HG03095 (cell line): ENCODE data around the gene STT3B.

Source experiments
- ATAC-seq: cut with Tn5 transposase; IDR thresholded peaks from one replicate; pipeline ENCODE4 v1.9.1; 2021; ENCODE audit warnings: moderate library complexity; ENCODE audit not compliant: unreplicated experiment

The STT3B gene

GRCh38 chr3:31636694-31637442 lies 104.1 kb downstream of the STT3B start:
- no peak for ATAC-seq

DNA sequence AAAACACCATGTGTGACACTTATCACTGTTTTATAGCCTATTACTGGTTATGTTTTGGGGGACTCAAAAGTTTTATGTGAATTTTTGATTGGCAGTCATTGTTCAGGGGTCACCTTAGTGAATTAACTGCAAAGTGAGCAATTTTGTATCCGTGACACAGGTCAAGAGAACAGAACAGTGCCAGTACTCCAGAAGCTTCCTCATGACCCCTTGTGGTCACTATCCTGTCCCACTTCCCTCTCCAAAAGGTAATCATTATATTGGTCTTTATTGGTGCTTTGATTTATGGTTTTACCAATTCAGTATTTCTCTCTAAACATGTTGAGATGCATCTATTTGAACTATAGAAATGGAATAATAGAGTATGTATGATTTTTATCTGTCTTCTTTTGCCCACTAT lies 107.1 kb downstream of the STT3B start:
- ATAC-seq = no peak

DNA sequence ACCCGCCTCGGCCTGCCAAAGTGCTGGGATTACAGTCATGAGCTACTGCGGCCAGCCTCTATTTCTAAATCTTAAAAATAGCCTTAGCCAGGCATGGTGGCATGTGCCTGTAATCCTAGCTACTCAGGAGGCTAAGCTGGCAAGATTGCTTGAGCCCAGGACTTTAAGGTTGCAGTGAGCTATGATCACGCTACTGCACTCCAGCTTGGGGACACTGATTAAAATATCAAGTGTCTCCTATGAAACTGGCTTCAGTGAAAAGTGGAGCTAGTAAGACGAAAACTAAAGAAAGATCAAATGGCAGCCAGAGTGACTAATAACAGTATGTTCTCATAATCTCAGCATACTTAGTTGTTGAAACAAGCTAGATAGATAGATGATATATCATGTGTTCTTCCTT lies 112.5 kb downstream of the STT3B start:
- no peak for ATAC-seq

GRCh38 chr3:31648286-31648968 lies 115.7 kb downstream of the STT3B start:
- ATAC-seq = no peak

DNA sequence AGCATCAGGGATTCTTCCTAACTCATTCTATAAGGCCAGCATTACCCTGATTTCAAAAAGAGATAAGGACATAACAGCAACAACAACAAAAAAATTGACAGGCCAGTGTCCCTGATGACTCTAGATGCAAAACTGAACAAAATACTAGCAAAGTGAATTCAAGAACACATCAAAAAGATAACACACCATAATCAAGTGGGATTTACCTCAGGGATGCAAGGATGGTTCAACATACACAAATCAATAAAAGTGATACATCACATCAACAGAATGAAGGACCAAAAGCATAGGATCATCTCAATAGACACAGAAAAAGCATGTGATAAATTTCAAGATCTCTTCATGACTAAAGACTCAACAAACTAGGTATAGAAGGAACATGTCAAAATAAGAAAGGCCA lies 119.6 kb downstream of the STT3B start:
- no peak for ATAC-seq

DNA sequence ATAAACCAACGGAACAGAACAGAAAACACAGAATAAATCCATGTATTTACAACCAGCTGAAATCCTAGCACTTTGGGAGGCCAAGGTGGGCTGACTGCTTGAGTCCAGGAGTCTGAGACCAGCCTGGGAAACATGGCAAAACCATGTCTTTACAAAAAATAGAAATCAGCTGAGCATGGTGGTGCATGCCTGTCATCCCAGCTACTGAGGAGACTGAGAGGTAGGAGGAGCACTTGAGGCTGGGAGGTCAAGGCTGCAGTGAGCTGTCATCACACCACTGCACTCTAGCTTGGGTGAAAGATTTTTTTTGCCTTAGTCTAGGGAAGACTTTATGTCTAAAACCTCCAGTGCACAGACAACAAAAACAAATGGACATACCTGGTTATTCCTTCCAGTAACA lies 120.7 kb downstream of the STT3B start:
- ATAC-seq = no peak

DNA sequence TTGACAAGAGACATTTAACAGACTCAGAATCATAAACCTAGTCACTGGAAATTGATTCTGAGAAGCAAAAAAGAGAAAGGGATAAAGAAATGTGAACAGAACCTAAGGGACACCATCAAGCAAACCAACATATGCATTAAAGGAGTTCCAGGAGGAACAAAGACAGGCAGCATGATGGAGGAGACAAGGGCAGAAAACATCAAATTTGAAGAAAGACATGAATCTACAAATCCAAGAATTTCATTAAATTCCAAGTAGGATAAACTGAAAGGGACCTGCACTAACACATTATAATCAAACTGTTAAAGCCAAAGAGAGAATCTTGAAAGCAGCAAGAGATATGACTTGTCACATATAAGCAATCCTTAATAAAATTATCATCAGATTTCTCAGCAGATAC lies 122.3 kb downstream of the STT3B start:
- no peak for ATAC-seq

DNA sequence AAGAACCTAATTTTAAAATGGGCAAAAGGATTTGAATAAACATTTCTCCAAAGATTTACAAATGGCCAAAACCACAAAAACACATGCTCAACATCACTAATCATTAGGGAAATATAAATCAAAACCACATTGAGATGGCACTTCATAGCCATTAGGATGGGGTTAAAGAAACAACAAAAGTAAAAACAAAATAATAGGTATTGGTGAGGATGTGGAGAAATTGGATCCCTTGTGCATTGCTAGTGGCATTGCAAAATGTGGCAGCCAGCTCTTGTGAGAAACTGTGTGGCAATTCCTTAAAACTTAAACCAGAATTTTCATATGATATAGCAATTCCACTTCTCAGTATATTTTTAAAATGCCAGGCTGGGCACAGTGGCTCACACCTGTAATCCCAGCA lies 126.5 kb downstream of the STT3B start:
- no peak for ATAC-seq

DNA sequence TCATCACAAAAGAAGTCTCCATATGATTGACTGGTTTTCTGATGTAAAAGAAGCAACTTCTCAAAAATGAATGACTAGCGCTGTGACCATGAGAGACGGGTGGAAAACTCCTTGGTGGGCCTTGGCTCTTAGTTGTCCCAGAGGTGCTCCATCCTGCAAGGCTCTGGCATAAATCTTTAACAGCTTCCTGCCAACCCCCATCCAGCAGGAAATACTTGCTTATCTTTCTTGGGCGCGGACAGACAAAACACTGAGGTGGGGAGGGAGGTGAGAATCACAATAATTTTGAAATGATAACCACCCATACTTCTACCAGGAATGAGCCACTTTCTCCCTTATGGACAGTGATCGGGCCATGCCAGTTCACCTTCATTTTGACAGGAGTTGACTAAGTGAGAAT lies 128.6 kb downstream of the STT3B start:
- no peak for ATAC-seq

DNA sequence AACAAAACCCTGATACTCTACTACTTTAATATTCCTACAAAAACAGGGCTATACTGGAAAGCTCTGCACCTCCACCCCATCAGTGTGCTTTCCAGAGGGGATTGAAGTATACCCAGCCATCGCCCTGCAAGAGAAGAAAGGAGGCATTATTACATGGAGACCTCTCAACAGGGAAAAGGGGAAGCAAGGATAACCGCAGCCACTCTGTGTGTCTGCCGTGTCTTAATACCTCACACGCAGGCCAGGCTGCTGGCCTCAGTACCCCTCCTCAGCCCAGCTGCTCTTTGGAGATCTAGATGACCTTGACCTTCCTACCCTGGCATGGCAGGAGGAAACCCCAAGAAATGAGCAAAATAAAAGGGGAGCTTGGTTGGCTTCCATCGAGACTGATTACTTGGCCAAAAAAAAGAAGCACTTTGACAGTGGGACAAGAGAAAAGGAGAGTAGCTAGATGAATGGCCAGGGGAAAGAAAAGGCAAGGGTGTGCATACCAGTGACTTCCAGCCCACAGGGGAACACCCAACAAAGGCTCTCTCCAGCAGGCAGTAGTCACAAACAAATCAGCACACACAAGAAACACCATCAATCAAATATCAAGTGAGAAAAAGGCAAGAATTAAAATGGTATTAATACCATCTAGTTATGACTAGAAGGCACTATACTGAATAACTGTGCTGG lies 129.4 kb downstream of the STT3B start:
- ATAC-seq = no peak

- ATAC-seq = no peak
Measured at GRCh38 chr3:31664031-31664430, 131.3 kb downstream of the STT3B start.

GRCh38 chr3:31667582-31667981 lies 134.9 kb downstream of the STT3B start:
- ATAC-seq = no peak

GRCh38 chr3:31668242-31668641 lies 135.5 kb downstream of the STT3B start:
- ATAC-seq = no peak

DNA sequence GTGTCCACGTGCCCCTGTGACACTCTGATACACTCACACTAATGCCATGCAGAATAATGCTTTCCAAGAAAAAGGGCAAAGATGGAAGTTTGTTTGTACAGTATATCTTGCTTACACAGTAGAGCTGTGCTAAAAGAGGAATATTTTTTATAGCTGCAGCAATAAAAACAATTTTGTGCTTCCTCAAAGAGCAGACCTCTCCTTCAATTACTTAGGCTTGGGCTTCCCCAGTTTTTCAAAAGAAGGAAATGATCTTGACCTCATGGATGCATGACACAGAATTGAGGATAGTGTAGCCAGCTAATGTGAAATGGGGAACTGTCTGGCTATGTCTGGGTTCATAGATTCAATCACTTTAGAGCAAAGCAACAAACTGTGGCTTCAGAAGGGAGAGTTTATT lies 137.4 kb downstream of the STT3B start:
- no peak for ATAC-seq

DNA sequence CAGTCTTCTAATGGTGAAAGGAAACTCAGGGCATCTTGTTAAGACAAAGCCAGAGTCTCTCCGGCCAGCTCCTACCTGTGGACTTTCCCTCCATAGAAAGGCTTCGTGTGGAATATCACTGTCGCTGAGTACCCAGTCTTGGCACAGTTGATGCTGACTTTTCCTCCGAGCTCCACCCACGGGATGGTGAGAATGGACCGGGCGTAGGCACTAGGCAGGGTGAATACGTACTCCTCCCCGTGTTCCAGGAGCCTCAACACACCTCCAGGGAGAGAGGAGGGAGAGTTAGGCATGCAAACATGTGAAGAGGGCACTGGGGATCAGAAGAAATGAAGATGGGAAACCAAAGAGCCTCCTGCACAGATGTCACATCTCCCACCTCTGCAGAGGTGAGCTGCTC lies 138.0 kb downstream of the STT3B start:
- no peak for ATAC-seq

DNA sequence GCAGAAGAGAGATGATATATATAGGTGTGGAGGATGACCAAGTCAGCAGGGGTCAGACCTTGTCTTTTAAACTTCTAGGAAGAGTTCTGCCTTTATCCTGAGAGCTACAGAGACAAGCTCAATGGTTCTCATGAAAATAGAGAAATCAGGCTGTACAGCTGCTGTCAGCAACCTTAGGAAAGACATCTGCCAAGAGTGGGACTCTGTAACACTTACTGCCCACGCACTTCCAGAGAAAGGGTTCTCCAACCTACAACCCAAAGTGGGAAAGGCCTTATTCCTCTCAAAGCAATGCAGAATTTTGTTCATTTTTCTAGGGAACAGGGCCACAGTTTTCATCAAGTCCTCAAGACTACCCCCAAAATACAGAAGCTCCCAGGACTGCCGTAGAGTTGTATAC lies 138.7 kb downstream of the STT3B start:
- no peak for ATAC-seq

GRCh38 chr3:31671976-31672375 lies 139.3 kb downstream of the STT3B start:
- ATAC-seq = no peak

- ATAC-seq = no peak
Measured at GRCh38 chr3:31673950-31674349, 141.2 kb downstream of the STT3B start.

DNA sequence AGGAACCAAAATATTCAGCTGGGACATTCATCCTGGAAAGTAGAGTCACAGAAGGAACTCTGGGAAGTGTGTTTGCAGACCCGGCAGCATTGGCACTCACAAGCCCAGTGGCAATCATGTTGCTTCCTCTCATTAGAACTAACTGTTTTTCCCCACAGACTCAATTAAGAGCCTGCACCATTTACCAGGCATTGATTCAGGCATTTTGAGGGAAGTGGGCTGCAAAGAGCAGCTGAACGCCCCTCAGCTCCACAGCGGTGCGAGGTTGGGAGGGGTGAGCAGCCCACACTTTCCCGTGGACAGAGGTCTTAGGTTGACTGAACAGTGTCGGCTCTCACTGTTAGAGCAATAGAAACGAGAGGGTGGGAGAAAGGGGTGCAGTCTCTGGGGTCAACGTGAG lies 143.8 kb downstream of the STT3B start:
- no peak for ATAC-seq

DNA sequence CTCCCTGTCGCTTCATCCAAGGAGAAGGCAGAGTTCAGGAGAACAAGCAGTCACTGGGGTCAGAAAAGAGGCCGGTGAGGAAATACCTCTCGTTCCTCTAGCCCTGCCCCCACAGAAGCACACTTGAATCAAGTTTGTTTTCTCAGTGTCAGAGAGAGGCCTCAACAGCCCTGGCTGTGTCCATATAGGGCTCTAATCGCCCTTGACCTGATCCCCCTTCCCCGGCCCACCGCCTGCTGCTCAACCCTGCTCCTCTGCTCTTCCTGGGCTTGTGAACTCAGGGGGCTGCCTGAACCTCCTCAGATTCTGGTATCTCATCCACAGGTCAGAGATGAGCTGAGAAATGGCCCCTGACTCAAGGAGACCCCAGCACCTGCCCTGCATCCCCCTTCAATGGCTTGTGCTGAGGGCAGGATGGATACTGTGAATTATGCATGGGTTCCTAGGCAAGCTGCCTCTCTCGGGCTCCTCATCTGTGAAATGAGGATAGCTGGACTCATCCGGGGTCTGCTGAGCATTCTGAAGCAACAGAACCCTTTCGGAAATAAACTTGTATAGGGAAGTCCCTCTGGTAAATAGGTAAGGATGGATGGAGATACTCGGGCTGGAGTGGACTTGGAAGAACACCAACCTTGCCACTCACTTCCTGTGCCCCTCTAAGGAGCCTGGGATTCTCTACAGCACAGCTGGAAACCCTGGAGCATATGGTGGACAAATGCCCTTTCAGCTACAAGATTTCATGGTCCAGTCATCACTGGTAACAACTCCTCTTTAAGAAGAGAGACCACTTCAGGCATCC lies 147.5 kb downstream of the STT3B start:
- no peak for ATAC-seq
